GM19463 (cell line): Measurements from ENCODE around the gene TNFRSF18.
"Not testable (repeated sequence)": the region's sequence is repeated elsewhere in the genome, so short reads cannot be mapped to it uniquely, and the experiment has no call there.

Experiments used
- ATAC-seq: cut with Tn5 transposase; IDR thresholded peaks from one replicate; pipeline ENCODE4 v1.9.1; 2021; ENCODE audit warnings: mild to moderate bottlenecking, moderate library complexity; ENCODE audit not compliant: unreplicated experiment

TNFRSF18 gene

DNA sequence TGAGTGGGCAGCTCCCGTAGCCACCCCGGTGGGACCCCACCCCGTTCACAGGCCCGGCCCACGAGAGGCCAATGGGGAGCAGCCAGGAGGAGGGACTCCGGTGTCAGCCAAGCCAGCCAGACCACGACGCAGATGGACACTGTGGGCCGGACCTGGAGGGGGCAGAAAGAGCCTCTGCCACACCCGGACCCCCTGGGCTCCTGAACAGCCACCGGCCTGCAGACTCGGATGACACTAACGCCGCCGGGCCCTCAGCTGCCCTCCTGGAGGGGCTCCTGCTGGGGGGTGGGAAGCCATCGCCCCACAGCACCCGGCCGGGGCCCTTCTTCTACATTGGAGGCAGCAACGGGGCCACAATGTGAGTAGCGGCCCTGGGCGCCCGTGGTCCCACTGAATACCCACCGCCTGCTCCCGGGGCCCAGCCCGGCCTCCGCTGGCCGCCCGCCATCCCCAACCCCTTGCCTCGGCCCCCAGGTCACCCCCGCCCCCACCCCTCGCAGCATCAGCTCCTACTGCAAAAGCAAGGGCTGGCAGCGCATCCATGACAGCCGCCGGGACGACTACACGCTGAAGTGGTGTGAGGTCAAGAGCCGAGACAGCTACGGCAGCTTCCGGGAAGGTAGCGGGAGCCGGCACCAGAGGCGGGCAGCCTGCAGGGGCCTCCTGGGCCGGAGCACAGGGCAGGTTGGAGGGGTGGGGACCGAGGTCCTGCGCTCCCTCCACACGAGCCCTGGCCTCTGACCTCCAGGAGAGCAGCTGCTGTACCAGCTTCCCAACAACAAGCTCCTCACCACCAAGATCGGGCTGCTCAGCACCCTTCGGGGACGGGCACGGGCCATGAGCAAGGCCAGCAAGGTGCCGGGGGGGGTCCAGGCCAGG lies 26.2 kb downstream of the TNFRSF18 start:
- ATAC-seq: no peak

DNA sequence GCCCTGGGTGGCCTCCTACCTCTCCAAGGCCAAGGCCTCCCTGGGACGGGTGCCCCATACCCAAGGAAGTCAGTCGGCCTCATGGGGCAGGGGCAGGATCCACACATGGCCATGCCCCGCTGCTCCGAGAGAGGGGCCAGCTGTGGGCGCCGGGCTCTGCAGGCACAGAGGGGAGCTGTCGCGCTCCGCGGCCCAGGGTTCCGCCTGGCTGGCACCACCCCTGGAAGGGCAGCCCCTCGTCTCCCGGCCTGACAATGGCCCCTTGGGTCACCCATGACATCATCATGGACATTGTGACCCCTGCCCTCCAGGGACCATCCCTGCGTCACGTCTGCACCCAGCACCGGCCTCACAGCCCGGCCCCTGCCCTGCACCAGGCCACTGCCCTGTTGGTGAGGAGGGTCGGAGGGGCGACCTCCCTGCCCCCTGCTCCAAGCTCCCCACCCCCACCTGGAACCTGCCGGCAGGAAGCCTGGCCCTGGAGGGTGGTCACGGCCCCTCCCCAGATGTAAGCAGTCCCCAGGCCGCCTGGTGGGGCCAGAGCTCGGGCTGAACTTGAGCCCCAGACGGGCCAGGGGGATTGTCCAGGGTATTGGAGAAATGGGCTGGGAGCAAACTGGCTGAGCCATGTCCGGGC lies 26.9 kb downstream of the TNFRSF18 start:
- no peak for ATAC-seq

GRCh38 chr1:1178794-1179331 lies 27.5 kb downstream of the TNFRSF18 start:
- no peak for ATAC-seq

DNA sequence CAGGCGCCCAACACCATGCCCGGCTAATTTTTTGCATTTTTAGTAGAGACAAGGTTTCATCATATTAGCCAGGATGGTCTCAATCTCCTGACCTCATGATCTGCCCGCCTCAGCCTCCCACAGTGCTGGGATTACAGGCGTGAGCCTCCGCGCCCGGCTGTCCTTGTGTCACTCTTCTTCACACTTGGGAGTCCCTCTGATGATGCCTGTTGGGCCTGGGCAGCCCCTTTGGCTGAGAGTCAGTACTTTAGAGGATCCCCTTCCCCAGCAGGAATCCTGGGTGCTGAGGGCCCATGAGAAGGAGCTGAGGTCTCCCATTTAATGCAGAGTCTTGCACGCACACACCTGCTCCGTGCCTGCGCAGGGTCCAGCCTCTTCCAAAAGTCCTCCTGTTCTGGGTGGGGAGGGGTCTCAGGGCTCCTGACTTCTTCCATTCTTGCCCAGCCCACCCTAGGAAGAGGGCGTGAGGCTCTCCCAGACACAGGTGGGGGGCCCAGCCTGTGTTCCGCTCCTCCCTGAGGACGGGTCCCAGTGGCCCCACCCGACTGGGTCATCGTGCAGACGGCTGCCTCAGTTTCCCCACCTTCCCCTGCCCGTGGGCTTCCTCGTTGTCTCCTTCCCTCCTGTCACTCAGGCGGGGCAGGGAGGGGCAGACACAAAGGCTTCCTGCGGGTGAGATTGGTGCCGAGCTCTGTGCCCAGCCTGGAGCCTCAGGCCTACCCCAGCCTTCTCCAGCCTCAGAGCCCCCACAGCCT lies 28.8 kb downstream of the TNFRSF18 start:
- no peak for ATAC-seq

GRCh38 chr1:1176931-1177330 lies 29.5 kb downstream of the TNFRSF18 start:
- no peak for ATAC-seq

DNA sequence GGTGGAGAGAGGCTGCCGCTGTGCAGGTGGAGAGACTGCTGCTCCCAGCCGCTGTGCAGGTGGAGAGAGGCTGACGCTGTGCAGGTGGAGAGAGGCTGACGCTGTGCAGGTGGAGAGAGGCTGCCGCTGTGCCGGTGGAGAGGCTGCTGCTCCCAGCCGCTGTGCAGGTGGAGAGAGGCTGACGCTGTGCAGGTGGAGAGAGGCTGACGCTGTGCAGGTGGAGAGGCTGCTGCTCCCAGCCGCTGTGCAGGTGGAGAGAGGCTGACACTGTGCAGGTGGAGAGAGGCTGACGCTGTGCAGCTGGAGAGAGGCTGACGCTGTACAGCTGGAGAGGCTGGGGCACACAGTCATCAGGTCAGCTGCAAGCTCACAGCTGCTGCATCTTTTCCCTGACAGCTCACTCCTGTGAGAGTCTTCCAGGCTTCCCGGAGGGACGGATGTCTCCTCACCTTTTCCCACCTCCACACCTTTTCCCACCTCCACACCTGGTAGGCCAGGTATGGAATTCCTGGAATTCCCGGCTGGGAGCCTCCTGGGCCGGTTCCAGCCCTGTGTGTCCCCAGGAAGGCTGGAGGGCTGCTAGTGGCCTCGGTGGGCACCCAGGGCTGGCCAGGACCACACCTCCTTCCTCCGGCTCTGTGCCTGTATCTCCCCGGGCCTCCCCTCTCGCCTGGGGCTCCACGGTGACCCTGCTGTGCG lies 30.2 kb downstream of the TNFRSF18 start:
- not testable (repeated sequence) for ATAC-seq

GRCh38 chr1:1175221-1176062 lies 30.9 kb downstream of the TNFRSF18 start:
- ATAC-seq: no peak

- ATAC-seq: no peak
Observed at GRCh38 chr1:1173793-1174415, 32.5 kb downstream of the TNFRSF18 start, which contains the start of gene TTLL10. TTLL10 (plus strand) TSS chr1:1173880; CDS start chr1:1179216, 5,336 bp downstream.

GRCh38 chr1:1173061-1173792 lies 33.2 kb downstream of the TNFRSF18 start:
- ATAC-seq: no peak

DNA sequence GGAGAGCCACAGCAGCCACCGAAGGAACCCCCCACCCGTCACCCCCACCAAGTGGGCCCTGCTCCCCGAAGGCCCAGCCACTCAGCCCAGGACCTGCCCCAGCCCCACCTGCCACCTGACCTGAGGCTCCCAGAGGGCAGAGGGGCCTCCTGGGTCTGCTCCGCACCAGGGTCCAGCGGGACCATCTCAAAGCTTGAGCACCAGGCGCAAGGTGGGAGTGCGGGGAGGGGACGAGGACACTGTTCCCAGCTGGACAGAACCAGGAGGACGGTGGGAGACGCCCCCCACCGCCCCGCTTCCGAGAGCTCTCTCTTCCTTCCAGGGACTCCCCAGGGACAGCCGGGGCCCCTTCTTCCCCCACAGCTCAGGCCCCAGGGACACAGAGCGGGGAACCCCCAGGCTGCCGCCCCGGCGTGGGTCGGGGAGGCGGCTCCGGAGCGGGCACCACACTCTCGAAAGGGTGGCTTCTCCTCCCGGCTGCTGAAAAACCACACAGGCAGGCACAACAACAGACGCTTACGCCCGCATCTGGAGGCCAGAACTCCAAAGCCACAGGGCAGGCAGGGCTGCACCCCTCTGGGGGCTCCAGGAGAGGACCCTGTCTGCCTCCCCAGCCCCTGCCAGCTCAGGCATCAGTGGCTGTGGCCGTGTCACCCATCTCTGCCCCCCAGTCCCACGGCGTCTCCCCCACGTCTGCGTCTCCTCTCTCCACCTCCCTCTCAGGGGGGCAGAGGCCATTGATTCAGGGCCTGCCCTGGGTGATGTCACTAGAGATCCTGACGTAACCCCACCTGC lies 34.6 kb downstream of the TNFRSF18 start:
- no peak for ATAC-seq

GRCh38 chr1:1171161-1171545 lies 35.2 kb downstream of the TNFRSF18 start:
- ATAC-seq: no peak

GRCh38 chr1:1170215-1171091 lies 35.9 kb downstream of the TNFRSF18 start:
- no peak for ATAC-seq

- ATAC-seq: no peak
Observed at GRCh38 chr1:1169429-1170214, 36.8 kb downstream of the TNFRSF18 start.

DNA sequence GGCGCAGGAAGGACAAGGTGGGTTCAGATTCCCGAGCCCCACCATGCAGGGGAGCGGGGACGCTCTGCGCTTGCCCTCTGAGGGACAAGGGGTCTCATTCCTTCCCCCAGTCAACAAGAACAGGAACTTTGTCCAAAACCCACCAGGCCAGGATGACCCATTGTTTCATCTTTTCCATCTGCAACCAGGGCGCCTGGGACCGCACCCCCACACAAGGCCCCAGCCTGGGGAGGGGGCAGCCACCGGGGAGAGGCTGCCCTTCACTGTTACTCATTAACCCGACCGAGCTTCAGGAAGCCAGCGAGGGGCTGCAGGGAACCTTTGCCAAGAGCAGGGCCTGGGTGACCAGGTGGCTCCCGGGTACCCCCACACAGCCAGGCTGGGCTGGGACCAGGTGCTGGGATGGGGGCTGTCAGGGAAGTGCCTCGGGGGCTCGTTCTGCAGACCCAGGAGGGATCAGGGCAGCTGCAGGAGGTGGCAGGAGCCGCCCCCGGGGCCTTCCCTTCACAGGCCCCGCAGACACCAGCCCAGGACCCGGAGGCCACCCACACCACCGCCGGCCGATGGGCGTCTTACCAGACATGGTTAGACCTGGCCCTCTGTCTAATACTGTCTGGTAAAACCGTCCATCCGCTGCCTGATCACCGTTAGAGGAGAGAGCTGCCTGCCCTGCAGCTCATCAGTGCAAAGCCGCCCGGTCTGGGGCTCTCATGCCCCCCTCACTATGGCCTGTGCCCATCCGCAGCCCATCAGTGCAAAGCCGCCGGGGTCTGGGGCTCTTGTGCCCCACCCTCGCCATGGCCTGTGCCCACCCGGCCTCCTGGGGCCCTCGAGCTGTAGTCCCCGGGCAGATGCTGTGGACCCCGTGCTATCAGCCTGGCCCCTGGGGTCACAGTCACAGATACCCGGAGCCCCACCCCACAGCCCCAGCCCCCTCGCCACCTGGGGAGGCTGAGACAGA lies 37.7 kb downstream of the TNFRSF18 start:
- ATAC-seq: no peak
